ENCODE data around the gene SMYD4.
"Not testable (repeated sequence)": the region's sequence is repeated elsewhere in the genome, so short reads cannot be mapped to it uniquely, and the experiment has no call there.

The SMYD4 gene

GRCh38 chr17:1779571-1780131 is 50.1 kb downstream of the SMYD4 start:
- peak; percentile 49 for FAIRE-seq

- FAIRE-seq: no peak
These were observed 52.8 kb downstream of the SMYD4 start for GRCh38 chr17:1776857-1777256.

- no peak for FAIRE-seq
These were observed 53.4 kb downstream of the SMYD4 start for GRCh38 chr17:1776328-1776727.

GRCh38 chr17:1774390-1775176 is 55.1 kb downstream of the SMYD4 start:
- no peak for FAIRE-seq

DNA sequence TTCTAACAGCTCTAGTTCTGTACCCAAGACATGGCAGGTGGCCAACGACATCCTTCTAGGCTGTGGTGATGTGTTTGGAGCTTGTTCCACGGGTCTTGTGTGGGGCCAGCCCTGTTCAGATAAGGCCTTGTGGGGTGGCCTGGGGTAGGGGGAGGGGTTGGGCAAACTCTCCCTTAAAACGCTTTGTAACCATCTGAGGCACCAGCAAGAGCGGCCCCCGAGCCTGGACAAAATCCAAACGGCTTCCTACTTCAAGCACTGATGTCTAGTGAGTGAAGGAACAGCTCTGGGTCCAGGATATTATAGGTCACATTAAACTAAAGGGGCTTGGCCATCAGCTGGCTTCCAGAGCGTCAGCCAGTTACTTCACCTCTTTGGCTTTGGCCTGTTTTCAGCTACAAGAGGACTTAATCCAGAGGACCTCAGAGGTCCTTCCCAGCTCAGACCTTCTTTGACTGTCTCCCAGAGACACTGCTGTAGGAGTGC is 56.0 kb downstream of the SMYD4 start:
- FAIRE-seq: no peak

GRCh38 chr17:1773000-1773695 is 56.6 kb downstream of the SMYD4 start:
- not testable (repeated sequence) for FAIRE-seq

DNA sequence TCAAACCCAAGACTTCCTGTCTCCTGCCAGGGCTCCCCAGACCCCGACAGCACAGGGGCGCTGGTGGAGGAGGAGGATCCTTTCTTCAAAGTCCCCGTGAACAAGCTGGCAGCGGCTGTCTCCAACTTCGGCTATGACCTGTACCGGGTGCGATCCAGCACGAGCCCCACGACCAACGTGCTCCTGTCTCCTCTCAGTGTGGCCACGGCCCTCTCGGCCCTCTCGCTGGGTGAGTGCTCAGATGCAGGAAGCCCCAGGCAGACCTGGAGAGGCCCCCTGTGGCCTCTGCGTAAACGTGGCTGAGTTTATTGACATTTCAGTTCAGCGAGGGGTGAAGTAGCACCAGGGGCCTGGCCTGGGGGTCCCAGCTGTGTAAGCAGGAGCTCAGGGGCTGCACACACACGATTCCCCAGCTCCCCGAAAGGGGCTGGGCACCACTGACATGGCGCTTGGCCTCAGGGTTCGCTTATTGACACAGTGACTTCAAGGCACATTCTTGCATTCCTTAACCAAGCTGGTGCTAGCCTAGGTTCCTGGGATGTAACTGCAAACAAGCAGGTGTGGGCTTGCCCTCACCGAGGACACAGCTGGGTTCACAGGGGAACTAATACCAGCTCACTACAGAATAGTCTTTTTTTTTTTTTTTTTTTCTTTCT is 59.8 kb downstream of the SMYD4 start:
- no peak for FAIRE-seq

DNA sequence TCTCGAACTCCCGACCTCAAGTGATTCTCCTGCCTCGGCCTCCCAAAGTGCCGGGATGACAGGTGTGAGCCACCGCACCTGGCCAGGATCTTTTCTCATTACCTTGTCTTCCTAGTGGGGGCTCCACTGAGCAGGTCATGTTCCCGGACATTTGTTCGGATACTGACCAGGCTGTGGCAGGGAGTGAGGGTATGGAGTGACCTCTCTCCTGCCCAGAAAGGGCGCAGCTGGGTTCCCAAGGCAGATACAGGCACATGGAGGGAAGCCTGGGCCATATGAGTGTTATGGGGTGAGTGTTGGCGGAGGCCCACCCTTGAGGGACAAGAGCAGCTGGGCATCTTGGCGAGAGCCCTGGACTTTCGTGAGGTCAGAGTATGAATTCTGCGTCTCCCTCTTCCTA is 62.3 kb downstream of the SMYD4 start:
- no peak for FAIRE-seq

GRCh38 chr17:1766382-1767135 is 63.1 kb downstream of the SMYD4 start:
- FAIRE-seq: no peak

DNA sequence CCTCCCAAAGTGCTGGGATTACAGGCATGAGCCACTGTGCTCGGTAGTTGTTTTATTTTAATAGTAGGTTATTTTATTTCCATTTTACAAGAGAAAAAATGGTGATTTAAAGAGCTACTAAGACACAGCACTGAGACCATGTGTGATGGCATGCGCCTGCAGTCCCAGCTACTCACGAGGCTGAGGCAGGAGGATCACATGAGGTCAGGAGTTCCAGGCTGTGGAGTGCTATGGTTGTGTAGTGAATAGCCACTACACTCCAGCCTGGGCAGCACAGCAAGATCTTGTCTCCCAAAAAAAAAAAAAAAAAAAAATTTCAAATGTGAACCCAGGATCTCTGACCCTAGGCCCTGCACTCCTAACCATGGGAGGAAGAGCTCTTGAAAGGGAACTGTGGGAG is 64.1 kb downstream of the SMYD4 start:
- FAIRE-seq: no peak

DNA sequence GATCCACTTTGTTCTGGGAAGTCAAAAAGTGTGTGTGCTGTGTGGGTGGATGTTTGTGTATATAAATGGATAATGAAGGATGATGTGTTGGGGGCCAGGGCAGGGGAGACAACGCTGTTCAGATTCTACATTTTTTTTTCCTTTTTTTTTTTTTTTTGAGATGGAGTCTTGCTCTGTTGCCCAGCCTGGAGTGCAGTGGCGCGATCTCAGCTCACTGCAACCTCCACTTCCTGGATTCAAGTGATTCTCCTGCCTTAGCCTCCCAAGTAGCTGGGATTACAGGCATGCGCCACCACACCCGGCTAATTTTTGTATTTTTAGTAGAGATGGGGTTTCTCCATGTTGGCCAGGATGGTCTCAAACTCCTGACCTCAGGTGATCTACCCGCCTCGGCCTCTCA is 65.0 kb downstream of the SMYD4 start:
- FAIRE-seq: not testable (repeated sequence)

DNA sequence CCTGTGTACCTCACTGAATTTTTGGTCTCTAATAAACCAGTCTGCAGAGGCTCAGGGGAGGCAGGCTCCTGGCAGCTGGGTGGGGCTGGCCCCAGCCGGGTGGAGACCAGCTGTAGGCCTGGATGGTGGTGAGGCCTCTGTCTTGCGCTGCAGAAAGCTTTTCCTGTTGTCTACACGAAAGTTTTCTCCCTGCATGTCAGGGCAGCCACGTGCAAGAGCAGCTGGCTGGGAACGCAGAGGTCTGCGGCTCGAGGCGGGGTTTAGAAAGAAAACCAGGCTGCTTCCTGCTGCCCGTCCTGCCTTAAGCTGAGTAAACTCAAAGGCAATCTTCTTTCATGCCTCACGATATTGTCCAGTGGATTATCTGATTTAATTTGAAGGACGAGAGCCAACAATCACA is 65.4 kb downstream of the SMYD4 start:
- no peak for FAIRE-seq

DNA sequence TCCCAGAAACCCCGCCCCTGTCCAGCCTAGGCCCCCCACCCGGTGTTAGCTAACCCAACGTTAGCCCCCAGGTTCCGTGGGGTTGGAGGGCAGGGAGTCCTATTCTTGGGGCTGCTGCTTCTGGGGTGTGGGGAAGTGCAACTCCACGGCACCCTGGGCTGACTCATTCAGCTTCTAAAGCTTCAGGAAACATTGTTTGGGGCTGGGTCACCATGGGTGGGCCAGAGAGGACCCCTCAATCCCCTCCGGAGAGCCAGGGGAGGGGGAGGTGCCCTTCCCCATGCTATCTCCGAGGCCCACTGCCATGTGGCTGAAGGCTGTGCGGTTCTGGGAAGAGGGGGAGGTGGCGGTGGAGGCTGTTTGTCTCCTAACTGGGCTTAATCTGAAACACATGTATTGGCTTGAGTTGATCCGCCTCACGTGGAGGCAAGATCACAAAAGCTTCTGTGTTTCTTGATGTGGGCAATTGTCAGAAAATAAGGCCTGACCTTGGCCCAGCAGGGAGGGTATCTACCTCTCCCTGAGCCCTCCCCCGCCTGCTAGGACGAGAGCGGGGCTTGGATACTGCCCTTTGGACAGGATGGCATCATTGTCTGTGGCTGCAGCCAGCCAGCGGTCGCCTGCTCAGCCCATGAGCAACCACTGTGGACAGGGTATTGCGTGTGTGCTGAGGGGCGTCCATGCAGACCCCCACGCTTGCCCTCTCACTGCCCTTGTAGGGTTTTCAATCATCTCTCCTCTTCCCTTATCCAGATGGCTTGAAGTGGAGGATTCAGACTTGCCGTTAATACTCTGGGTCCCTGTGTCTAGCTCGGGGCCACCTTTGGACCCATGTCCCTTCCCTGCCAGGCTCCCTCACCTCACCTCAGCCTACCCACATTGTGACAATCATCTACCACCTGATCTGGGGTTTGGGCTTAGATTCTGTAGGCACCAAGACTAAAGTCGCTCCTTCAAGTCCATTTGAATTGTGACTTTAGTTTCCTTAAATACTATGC is 66.5 kb downstream of the SMYD4 start:
- peak; percentile 34 for FAIRE-seq

GRCh38 chr17:1762233-1762900 is 67.3 kb downstream of the SMYD4 start:
- no peak for FAIRE-seq

DNA sequence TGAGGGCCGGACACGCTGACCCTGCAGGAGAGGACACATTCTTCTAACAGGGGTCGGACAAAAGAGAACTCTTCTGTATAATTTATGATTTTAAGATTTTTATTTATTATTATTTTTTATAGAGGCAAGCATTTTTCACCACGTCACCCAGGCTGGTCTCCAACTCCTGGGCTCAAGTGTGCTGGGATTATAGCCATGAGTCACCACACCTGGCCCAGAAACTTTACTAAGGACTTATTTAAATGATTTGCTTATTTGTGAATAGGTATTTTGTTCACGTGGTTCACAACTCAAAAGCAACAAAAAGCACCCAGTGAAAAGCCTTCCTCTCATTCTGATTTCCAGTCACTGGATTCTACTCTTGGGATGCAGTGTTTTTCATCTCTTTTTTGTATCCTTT is 70.2 kb downstream of the SMYD4 start:
- no peak for FAIRE-seq

GRCh38 chr17:1758807-1759206 is 70.9 kb downstream of the SMYD4 start:
- no peak for FAIRE-seq

GRCh38 chr17:1755827-1756262 is 73.9 kb downstream of the SMYD4 start:
- no peak for FAIRE-seq

- FAIRE-seq: no peak
These were observed 74.4 kb downstream of the SMYD4 start for GRCh38 chr17:1755252-1755826.

DNA sequence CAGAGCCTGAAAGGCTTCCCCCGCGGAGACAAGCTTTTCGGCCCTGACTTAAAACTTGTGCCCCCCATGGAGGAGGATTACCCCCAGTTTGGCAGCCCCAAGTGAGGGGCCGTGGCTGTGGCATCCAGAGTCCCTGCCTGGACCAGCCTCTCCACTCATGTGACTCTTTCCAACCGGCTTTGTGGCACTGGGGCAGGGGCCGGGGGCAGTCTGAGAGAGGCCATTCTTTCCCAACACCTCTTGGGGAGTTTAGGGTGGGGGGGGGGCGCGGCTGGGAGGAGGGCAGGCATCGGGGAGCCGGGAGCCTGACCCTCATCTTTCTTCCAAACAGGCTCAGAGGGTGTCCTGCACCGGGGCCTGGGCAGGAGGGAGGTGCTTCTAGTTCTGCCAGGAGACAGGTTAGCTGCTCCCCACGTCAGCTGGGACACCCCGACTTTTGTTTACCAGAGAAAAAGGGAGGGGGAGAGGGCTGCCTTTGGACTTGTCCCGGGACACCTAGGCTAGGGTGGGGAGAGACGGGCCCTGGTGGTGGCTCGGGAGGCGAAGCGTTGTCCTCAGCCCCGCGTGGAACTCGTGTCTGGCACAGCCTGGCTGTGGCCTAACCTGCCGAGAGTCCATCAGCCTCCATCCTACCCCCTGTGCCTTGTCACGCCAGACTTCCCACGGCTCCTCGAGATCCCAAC is 75.1 kb downstream of the SMYD4 start:
- FAIRE-seq: no peak

Data from G401.6 (cell line).